PC-3 (cell line): Measurements from ENCODE around the gene RPS15. TPM values are rescaled to one million over a fixed set of nuclear protein-coding genes. Genes with fewer than 3 reads are reported as not detected.

Experiments used
- ATAC-seq: fragments of 200-7000 bp; cut with Tn5 transposase; 2 replicates; pipeline ENCODE4 v1.9.1; 2020; ENCODE audit warnings: mild to moderate bottlenecking, moderate library complexity
- BruUV-seq: library from RNA; stranded (reverse); fragments of 400-500 nt; replicated peaks from 2 replicates; lab custom pipeline; 2021; lab: Mats Ljungman, UMichigan
- CTCF ChIA-PET: fragments of 300-600 bp; sonication (Branson Sonifier 250); formaldehyde crosslinking; loops from one replicate; lab custom pipeline; 2022; ENCODE audit warnings: antibody characterized with exemption; lab: Charles Lee
- POLR2A ChIA-PET: fragments of 300-600 bp; sonication (Branson Sonifier 250); formaldehyde crosslinking; loops from one replicate; lab custom pipeline; 2022; ENCODE audit warnings: antibody characterized with exemption; ENCODE audit not compliant: unreplicated experiment; lab: Charles Lee
- DNase-seq: peaks from one replicate; pipeline ENCODE4 v3.0.0-alpha.2; 2015
- H2AFZ ChIP-seq: fragments of 300-600 bp; sonication (generic); 2 replicates; pipeline ENCODE4 v1.6.0; 2016; ENCODE audit warnings: antibody characterized with exemption, low read length
- H3F3A ChIP-seq: fragments of 300-600 bp; sonication (generic); one replicate; pipeline ENCODE4 v1.6.0; 2017; ENCODE audit warnings: antibody characterized with exemption, low read length, control low read depth, mild to moderate bottlenecking; ENCODE audit not compliant: unreplicated experiment
- H3K27ac ChIP-seq: fragments of 300-600 bp; sonication (generic); 2 replicates; pipeline ENCODE4 v1.5.1; 2016; ENCODE audit warnings: mild to moderate bottlenecking, low read length
- H3K27me3 ChIP-seq: fragments of 300-600 bp; sonication (generic); 2 replicates; pipeline ENCODE4 v1.6.1; 2016; ENCODE audit warnings: low read length, mixed read lengths
- H3K36me3 ChIP-seq: fragments of 300-600 bp; sonication (generic); 2 replicates; pipeline ENCODE4 v1.6.1; 2016; ENCODE audit warnings: low read depth, mixed run types, low read length, mixed read lengths
- H3K4me1 ChIP-seq: fragments of 300-600 bp; sonication (generic); 2 replicates; pipeline ENCODE4 v1.5.1; 2016; ENCODE audit warnings: low read length; ENCODE audit not compliant: insufficient read depth
- H3K4me2 ChIP-seq: fragments of 300-600 bp; sonication (generic); 2 replicates; pipeline ENCODE4 v1.6.0; 2016; ENCODE audit warnings: low read length
- H3K4me3 ChIP-seq: fragments of 300-600 bp; sonication (generic); 2 replicates; pipeline ENCODE4 v1.5.1; 2016; ENCODE audit warnings: mild to moderate bottlenecking, low read length, mixed read lengths
- H3K79me2 ChIP-seq: fragments of 300-600 bp; sonication (generic); 2 replicates; pipeline ENCODE4 v1.6.1; 2017; ENCODE audit warnings: low read length, mixed read lengths
- H3K9ac ChIP-seq: fragments of 300-600 bp; sonication (generic); 2 replicates; pipeline ENCODE4 v1.6.0; 2016; ENCODE audit warnings: mild to moderate bottlenecking, low read length
- H3K9me2 ChIP-seq: fragments of 300-600 bp; sonication (generic); replicated peaks from 2 replicates; pipeline ENCODE4 v1.6.1; 2016; ENCODE audit warnings: mixed run types, low read length, mixed read lengths
- H3K9me3 ChIP-seq: fragments of 300-600 bp; sonication (generic); 2 replicates; pipeline ENCODE4 v1.6.1; 2016; ENCODE audit warnings: low read length, mixed read lengths
- H4K20me1 ChIP-seq: fragments of 300-600 bp; sonication (generic); 2 replicates; pipeline ENCODE4 v1.6.1; 2016; ENCODE audit warnings: low read length, mixed read lengths
- EZH2 ChIP-seq: fragments of 300-600 bp; sonication (generic); IDR thresholded peaks from one replicate; pipeline ENCODE4 v1.6.1; 2017; ENCODE audit warnings: antibody characterized with exemption, mild to moderate bottlenecking, low read length; ENCODE audit not compliant: unreplicated experiment
- EZH2phosphoT487 ChIP-seq: fragments of 300-600 bp; sonication (generic); IDR thresholded peaks from 2 replicates; pipeline ENCODE4 v1.6.1; 2018; ENCODE audit warnings: mild to moderate bottlenecking, antibody characterized with exemption, low read length, borderline replicate concordance
- intact Hi-C: fragments of 100-400 bp; cut with micrococcal nuclease; formaldehyde crosslinking; loops from 2 replicates; pipeline ENCODE4 v1.9.0; 2023
- total RNA-seq: library from RNA; depleted of rRNA; stranded (reverse); fragments of >200 nt; gene quantifications from 2 replicates; pipeline ENCODE4 v1.2.3, GENCODE V29; 2014
- TF ChIP-seq, protein P1 (sequence below): fragments of 300-600 bp; sonication (generic); conservative IDR thresholded peaks from 2 replicates; pipeline ENCODE4 v1.5.1; 2017; ENCODE audit warnings: antibody characterized with exemption, low read depth, mild to moderate bottlenecking, low read length

Gene RPS15
- total RNA-seq, 1 experiment from 2014 or later = 1,797 TPM

DNA sequence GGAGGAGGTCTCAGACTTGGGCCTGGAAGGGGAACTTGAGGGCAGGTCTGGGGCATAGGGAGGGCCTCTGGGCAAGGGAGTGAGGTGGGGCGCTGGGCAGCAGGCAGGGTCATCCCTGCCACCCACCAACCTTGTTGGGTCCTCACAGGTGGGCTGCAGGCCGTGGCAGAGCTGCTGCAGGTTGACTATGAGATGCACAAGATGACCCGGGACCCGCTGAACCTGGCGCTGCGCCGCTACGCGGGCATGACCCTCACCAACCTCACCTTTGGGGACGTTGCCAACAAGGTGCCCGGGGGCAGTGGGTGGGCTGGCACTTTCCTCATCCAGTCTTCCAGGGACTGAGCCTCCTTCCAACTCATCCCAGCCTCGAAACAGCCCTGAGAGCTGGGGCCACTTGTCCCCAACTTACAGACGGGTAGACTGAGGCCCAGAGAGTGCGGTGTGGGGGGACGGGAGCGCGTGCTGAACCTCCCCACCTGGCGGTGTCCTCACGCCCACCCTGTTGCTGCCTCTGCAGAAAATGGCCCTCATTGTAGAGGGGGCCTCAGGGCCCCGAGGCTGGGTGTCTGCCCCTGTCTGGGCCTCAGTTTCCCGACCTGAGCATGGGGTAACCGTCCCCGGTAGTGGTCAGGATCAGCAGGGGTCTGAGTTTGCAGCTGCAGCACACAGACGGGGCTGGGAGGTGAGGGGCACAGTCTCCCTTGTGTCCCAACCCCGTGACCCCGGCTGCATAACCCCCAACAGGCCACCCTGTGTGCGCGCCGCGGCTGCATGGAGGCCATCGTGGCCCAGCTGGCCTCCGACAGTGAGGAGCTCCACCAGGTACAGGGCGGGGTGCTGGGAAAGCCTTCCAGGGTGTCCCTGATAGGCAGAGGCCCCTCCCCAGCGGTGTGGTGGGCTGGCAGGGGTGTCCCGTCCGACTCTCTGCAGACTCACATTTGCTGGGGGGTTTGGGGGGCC, 22.1 kb downstream of the RPS15 start:
- Histone ChIP-seq H3K27me3 (no peaks in the 10 kb centered on the region), H3K27ac (no peak overlapping the region), H3K9me2 (no peaks in the 10 kb centered on the region), H3K36me3 (no peaks in the 10 kb centered on the region), H3K4me3 (no peak overlapping the region), H3F3A (no peaks in the 10 kb centered on the region), H2AFZ (no peak overlapping the region), H3K9ac (no peak overlapping the region), H3K4me1 (peaks cover 3% of the 10 kb centered on the region; the same call in 1 of the 2 replicates), H3K4me2 (no peak overlapping the region), H3K9me3 (no peaks in the 10 kb centered on the region), H4K20me1 (no peaks in the 10 kb centered on the region), H3K79me2 (0 out of 2 replicates have a peak, but pooled peaks cover 3% of the 10 kb centered on the region)
- ATAC-seq (no peak), DNase-seq (no peak)
- TF ChIP-seq, protein P1, sequence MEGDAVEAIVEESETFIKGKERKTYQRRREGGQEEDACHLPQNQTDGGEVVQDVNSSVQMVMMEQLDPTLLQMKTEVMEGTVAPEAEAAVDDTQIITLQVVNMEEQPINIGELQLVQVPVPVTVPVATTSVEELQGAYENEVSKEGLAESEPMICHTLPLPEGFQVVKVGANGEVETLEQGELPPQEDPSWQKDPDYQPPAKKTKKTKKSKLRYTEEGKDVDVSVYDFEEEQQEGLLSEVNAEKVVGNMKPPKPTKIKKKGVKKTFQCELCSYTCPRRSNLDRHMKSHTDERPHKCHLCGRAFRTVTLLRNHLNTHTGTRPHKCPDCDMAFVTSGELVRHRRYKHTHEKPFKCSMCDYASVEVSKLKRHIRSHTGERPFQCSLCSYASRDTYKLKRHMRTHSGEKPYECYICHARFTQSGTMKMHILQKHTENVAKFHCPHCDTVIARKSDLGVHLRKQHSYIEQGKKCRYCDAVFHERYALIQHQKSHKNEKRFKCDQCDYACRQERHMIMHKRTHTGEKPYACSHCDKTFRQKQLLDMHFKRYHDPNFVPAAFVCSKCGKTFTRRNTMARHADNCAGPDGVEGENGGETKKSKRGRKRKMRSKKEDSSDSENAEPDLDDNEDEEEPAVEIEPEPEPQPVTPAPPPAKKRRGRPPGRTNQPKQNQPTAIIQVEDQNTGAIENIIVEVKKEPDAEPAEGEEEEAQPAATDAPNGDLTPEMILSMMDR = no peak
- no peak for TF ChIP-seq EZH2phosphoT487
- intact Hi-C loops = no loop called here
- POLR2A ChIA-PET = no interaction called here
- no TSS peak for BruUV-seq
- CTCF ChIA-PET = no interaction called here

DNA sequence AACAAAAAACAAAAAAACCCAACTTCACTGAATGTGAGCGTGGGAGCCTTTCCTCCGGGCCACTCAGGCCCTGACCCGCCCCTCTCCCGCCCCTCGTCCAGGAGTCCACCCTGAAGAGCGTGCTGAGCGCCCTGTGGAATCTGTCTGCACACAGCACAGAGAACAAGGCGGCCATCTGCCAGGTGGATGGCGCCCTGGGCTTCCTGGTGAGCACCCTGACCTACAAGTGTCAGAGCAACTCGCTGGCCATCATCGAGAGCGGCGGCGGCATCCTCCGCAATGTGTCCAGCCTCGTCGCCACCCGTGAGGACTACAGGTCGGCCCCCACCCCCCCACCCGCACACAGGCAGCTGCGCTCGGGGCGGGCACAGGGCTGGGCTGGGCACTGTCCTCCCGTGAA, 23.7 kb downstream of the RPS15 start:
- ATAC-seq (no peak), DNase-seq (no peak)
- H3K9ac ChIP-seq = no peak overlapping the region
- H3K4me3 ChIP-seq = no peak overlapping the region
- ChIA-PET POLR2A (no interaction called here), CTCF (no interaction called here)
- H3K27me3 ChIP-seq = no peaks in the 10 kb centered on the region
- no peak overlapping the region for H2AFZ ChIP-seq
- H3K79me2 ChIP-seq = peaks cover 10% of the 10 kb centered on the region
- H3K27ac ChIP-seq = no peak overlapping the region
- no peak overlapping the region for H3K4me2 ChIP-seq
- H3F3A ChIP-seq = no peaks in the 10 kb centered on the region
- no peaks in the 10 kb centered on the region for H3K4me1 ChIP-seq
- intact Hi-C loops = no loop called here
- no peaks in the 10 kb centered on the region for H3K9me2 ChIP-seq
- no peaks in the 10 kb centered on the region for H3K9me3 ChIP-seq
- TF ChIP-seq EZH2phosphoT487 = no peak
- no peak for TF ChIP-seq EZH2
- TF ChIP-seq, protein P1 = no peak
- no TSS peak for BruUV-seq
- H3K36me3 ChIP-seq = no peaks in the 10 kb centered on the region
- no peaks in the 10 kb centered on the region for H4K20me1 ChIP-seq
